OCI-LY3 (cell line): ENCODE results near the gene GPR137.

Experiments used
- EZH2phosphoT487 ChIP-seq: fragments of 200-600 bp; shearing (Covaris generic); IDR thresholded peaks from 2 replicates; pipeline ENCODE4 v1.6.1; 2018; ENCODE audit warnings: antibody characterized with exemption, mixed run types, low read depth
- TF ChIP-seq, protein P1 (sequence below): fragments of 200-600, 300-600 bp; sonication (generic); IDR thresholded peaks from 2 replicates; pipeline ENCODE4 v1.5.1; 2014; ENCODE audit warnings: antibody characterized with exemption, low read length, low read depth

- TF ChIP-seq, protein P1, sequence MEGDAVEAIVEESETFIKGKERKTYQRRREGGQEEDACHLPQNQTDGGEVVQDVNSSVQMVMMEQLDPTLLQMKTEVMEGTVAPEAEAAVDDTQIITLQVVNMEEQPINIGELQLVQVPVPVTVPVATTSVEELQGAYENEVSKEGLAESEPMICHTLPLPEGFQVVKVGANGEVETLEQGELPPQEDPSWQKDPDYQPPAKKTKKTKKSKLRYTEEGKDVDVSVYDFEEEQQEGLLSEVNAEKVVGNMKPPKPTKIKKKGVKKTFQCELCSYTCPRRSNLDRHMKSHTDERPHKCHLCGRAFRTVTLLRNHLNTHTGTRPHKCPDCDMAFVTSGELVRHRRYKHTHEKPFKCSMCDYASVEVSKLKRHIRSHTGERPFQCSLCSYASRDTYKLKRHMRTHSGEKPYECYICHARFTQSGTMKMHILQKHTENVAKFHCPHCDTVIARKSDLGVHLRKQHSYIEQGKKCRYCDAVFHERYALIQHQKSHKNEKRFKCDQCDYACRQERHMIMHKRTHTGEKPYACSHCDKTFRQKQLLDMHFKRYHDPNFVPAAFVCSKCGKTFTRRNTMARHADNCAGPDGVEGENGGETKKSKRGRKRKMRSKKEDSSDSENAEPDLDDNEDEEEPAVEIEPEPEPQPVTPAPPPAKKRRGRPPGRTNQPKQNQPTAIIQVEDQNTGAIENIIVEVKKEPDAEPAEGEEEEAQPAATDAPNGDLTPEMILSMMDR, result no peak
- no peak for TF ChIP-seq EZH2phosphoT487
Observed at GRCh38 chr11:64317325-64317960, 31.8 kb downstream of the GPR137 start, which contains the start of gene TRMT112.
